ENCODE results near the gene PRSS12. TPM values are rescaled to one million over a fixed set of nuclear protein-coding genes. Genes with fewer than 3 reads are reported as not detected.

Gene PRSS12
- total and polyA plus RNA-seq, 2 donors (not counting 1 experiment from before 2014, with no cell fraction given), result not detected

DNA sequence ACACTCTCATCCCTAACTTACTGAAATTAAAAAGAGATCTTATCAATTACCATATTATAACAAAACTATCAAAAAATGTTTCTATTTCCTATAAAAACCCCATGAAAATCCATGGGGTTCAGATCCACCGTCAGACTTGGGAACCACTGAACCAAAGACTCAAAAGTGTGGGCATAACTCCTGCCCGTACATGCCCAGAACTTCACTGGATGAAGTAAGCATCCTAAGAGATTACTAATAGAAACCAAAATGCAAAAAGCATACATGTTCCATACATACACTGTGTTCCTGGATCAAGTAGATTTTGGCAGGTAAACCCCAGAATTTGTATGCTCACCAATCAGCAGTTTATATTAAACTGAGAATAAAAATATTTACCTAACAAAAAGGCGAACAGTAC, 66.1 kb downstream of the PRSS12 start:
- no peak for TF ChIP-seq EZH2 (IDR thresholded peaks at IDR 0.05; ENCODE audit: borderline replicate concordance, insufficient read depth, low read depth, low read length, poor library complexity, severe bottlenecking)
- TF ChIP-seq, protein P1, sequence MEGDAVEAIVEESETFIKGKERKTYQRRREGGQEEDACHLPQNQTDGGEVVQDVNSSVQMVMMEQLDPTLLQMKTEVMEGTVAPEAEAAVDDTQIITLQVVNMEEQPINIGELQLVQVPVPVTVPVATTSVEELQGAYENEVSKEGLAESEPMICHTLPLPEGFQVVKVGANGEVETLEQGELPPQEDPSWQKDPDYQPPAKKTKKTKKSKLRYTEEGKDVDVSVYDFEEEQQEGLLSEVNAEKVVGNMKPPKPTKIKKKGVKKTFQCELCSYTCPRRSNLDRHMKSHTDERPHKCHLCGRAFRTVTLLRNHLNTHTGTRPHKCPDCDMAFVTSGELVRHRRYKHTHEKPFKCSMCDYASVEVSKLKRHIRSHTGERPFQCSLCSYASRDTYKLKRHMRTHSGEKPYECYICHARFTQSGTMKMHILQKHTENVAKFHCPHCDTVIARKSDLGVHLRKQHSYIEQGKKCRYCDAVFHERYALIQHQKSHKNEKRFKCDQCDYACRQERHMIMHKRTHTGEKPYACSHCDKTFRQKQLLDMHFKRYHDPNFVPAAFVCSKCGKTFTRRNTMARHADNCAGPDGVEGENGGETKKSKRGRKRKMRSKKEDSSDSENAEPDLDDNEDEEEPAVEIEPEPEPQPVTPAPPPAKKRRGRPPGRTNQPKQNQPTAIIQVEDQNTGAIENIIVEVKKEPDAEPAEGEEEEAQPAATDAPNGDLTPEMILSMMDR (IDR thresholded peaks at IDR 0.05), result no peak
- DNase-seq, result no peak
- no peaks in the 10 kb centered on the region for H3K9me3 ChIP-seq (ENCODE audit: control extremely low read depth in 1 of 3, control insufficient read depth in 2 of 3, insufficient read depth in 1 of 3, low read length in 2 of 3)
- H3K79me2 ChIP-seq (ENCODE audit: control insufficient read depth, insufficient read depth, low read length), result no peaks in the 10 kb centered on the region
- H4K20me1 ChIP-seq (ENCODE audit: control insufficient read depth, insufficient read depth, low read length, poor library complexity, severe bottlenecking), result no peaks in the 10 kb centered on the region
- H3K4me3 ChIP-seq (ENCODE audit: control extremely low read depth in 1 of 5, extremely low read depth in 1 of 5, insufficient read depth in 1 of 5, low read depth in 2 of 5, low read length in 4 of 5), result no peak overlapping the region
- H3K4me1 ChIP-seq (ENCODE audit: control insufficient read depth in 2 of 2, insufficient read depth in 2 of 2, low read length in 2 of 2), result peaks cover 8 to 9% of the 10 kb centered on the region in 2 donors
- no peak overlapping the region for H3K4me3 Mint-ChIP-seq
- intact Hi-C loops (cut with micrococcal nuclease), result no loop called here
- ATAC-seq (ENCODE audit: low read depth), result no peak
- H3K4me1 Mint-ChIP-seq, result peaks cover 17% of the 10 kb centered on the region
- H3K4me2 ChIP-seq (replicated peaks; ENCODE audit: low read depth, low read length, poor library complexity, severe bottlenecking), result no peak overlapping the region
- no peaks in the 10 kb centered on the region for H3K27me3 ChIP-seq (replicated peaks in 1 of 4; ENCODE audit: control extremely low read depth in 1 of 4, control insufficient read depth in 3 of 4, insufficient read depth in 4 of 4, low read length in 3 of 4)
- H3K36me3 ChIP-seq (replicated peaks in 1 of 2; ENCODE audit: control extremely low read depth in 1 of 2, control insufficient read depth in 1 of 2, extremely low read depth in 1 of 2, insufficient read depth in 2 of 2, low read length in 1 of 2), result peaks cover 1 to 12% of the 10 kb centered on the region in 2 experiments
- no peaks in the 10 kb centered on the region for H3K27me3 Mint-ChIP-seq
- H3K9ac ChIP-seq (ENCODE audit: low read length), result no peak overlapping the region
- no peak overlapping the region for H2AFZ ChIP-seq (ENCODE audit: insufficient read depth, low read depth, low read length, poor library complexity, severe bottlenecking)
- H3K27ac Mint-ChIP-seq, result no peak overlapping the region
- H3K27ac ChIP-seq (ENCODE audit: low read length in 2 of 2), result no peak overlapping the region
- 94% methylated on average over 2 of the region's 3 CpGs for WGBS (ENCODE audit: insufficient coverage)
- CTCF ChIA-PET, result no interaction called here
- no peaks in the 10 kb centered on the region for H3K9me3 Mint-ChIP-seq (ENCODE audit: insufficient read depth)
- POLR2A ChIA-PET, result no interaction called here

DNA sequence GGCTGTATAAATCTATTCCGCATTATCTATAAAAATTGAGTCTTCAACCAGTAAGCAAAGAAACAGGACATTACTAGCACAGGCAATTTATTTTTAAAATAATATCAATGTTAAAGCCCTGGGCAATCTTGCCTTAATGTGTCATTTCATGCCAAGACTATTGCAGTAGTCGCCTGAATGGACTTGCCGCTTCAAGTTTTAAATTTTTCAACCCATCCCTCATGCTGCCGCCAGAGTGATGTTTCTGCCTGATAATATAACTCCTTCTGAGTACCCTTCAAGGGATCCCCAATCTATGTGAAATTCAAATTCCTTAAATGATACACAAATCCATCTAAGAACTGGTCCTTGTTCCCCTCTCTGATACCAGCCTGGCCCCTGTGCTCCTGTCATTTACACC, 66.9 kb downstream of the PRSS12 start:
- Mint-ChIP-seq H3K27ac (no peak overlapping the region), H3K27me3 (no peaks in the 10 kb centered on the region), H3K4me3 (no peak overlapping the region), H3K4me1 (peaks cover 24% of the 10 kb centered on the region), H3K9me3 (ENCODE audit: insufficient read depth) (no peaks in the 10 kb centered on the region)
- no peak overlapping the region for H3K4me3 ChIP-seq (ENCODE audit: control extremely low read depth in 1 of 5, extremely low read depth in 1 of 5, insufficient read depth in 1 of 5, low read depth in 2 of 5, low read length in 4 of 5)
- no peaks in the 10 kb centered on the region for H3K9me3 ChIP-seq (ENCODE audit: control extremely low read depth in 1 of 3, control insufficient read depth in 2 of 3, insufficient read depth in 1 of 3, low read length in 2 of 3)
- DNase-seq (no peak), ATAC-seq (ENCODE audit: low read depth) (no peak)
- H3K27ac ChIP-seq (ENCODE audit: low read length in 2 of 2), result no peak overlapping the region
- no peaks in the 10 kb centered on the region for H3K79me2 ChIP-seq (ENCODE audit: control insufficient read depth, insufficient read depth, low read length)
- POLR2A ChIA-PET, result no interaction called here
- TF ChIP-seq EZH2 (IDR thresholded peaks at IDR 0.05; ENCODE audit: borderline replicate concordance, insufficient read depth, low read depth, low read length, poor library complexity, severe bottlenecking), result no peak
- TF ChIP-seq, protein P1 (IDR thresholded peaks at IDR 0.05), result no peak
- H2AFZ ChIP-seq (ENCODE audit: insufficient read depth, low read depth, low read length, poor library complexity, severe bottlenecking), result no peak overlapping the region
- CTCF ChIA-PET, result interaction anchor here (1.2 kb wide), 1 partner anchor 15 kb away, joined by 3 read pairs; no protein-coding TSS in a partner anchor
- no peaks in the 10 kb centered on the region for H4K20me1 ChIP-seq (ENCODE audit: control insufficient read depth, insufficient read depth, low read length, poor library complexity, severe bottlenecking)
- H3K36me3 ChIP-seq (replicated peaks in 1 of 2; ENCODE audit: control extremely low read depth in 1 of 2, control insufficient read depth in 1 of 2, extremely low read depth in 1 of 2, insufficient read depth in 2 of 2, low read length in 1 of 2), result peaks cover 1 to 17% of the 10 kb centered on the region in 2 experiments
- intact Hi-C loops (cut with micrococcal nuclease), result no loop called here
- H3K4me1 ChIP-seq (ENCODE audit: control insufficient read depth in 2 of 2, insufficient read depth in 2 of 2, low read length in 2 of 2), result peaks cover 10 to 12% of the 10 kb centered on the region in 2 donors
- no peak overlapping the region for H3K9ac ChIP-seq (ENCODE audit: low read length)
- 100% methylated on average over 3 of the region's 4 CpGs for WGBS (ENCODE audit: insufficient coverage)
- no peaks in the 10 kb centered on the region for H3K27me3 ChIP-seq (replicated peaks in 1 of 4; ENCODE audit: control extremely low read depth in 1 of 4, control insufficient read depth in 3 of 4, insufficient read depth in 4 of 4, low read length in 3 of 4)
- H3K4me2 ChIP-seq (replicated peaks; ENCODE audit: low read depth, low read length, poor library complexity, severe bottlenecking), result no peak overlapping the region
